ENCODE measurements around the gene SDF2L1.
"Not testable (repeated sequence)": the region's sequence is repeated elsewhere in the genome, so short reads cannot be mapped to it uniquely, and the experiment has no call there.

Gene SDF2L1

GRCh38 chr22:21661991-21662390, 19.9 kb downstream of the SDF2L1 start:
- DNase-seq (ENCODE audit: low read depth) = no peak

DNA sequence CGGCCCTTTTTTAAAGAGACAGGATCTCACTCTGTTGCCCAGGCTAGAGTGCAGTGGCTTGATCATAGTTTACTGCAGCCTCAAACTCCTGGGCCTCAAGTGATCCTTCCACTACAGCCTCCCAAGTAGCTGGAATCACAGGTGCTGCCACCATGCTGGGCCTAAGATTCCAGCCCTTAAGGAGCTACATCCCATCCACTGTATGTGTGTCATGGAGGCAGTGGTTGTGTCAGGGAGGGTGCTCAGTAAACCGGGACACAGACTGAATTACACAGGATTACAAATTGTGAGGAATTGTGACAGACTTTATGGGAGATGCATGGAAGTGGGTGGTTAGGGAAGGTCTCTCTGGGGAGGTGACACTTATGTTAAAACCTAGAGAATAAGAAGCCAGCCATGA, 21.6 kb downstream of the SDF2L1 start:
- DNase-seq (ENCODE audit: low read depth) = no peak

GRCh38 chr22:21665047-21665851, 23.1 kb downstream of the SDF2L1 start:
- DNase-seq (ENCODE audit: low read depth) = no peak

DNA sequence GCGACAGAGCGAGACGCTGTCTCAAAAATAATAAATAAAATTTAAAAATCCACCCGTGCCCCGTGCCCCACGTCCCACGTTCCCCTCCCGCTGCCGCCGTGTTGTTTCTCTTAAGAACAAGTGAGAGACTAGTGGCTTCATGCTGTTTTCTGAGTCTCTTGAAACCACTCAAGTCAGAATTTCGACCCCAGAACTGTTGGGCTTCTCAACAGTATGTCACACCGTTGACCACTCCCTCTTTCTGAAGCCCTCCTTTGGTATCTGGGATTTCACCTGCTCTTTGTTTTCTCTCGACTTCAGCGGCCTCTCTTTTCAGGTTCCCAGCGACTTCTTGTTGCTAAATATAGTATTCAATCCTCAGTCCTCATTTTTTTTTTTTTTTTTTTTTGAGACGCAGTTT, 24.7 kb downstream of the SDF2L1 start:
- no peak for DNase-seq (ENCODE audit: low read depth)

- no peak for DNase-seq (ENCODE audit: low read depth)
Observed at GRCh38 chr22:21669026-21669425, 26.9 kb downstream of the SDF2L1 start.

GRCh38 chr22:21672107-21672629, 30.1 kb downstream of the SDF2L1 start:
- DNase-seq (ENCODE audit: low read depth) = no peak

DNA sequence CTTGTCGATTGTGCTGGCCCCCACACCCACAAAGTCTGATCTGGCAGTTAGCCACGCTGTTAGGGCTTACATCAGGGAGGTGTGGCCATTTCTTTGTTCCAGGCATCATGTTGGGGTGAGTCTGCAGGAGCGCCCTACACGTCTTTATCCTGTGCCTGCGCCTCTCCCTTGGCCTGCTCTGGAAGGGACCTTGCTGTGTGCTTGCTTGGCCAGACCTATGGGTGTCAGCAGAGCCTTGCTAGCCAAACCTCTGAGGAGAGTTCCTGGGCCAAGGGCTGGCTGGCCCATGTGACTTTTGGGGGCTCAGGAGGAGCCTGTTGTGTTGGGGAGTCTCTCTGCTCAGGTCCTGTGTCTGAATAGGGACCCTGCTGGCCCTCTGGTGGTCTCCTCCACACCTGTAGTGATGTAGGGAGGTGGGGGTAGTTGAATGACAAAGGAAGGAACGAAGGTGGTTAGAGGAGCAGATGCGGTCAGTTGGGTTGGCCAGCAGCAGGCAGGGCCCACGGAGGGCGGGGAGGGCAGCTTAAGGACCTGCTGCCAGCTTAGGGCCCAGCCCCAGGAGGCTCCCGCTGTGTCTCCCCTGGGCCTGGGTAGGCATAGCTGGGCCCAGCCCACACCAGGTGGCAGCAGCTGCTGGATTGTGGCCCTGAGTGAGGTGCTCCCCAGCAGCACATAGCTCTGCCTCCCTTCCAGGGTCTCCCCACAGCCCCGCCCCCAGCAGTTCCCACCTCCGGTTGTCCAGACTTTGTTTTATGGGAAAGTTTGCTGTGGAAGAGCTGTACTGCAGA, 31.6 kb downstream of the SDF2L1 start:
- no peak for DNase-seq (ENCODE audit: low read depth)

DNA sequence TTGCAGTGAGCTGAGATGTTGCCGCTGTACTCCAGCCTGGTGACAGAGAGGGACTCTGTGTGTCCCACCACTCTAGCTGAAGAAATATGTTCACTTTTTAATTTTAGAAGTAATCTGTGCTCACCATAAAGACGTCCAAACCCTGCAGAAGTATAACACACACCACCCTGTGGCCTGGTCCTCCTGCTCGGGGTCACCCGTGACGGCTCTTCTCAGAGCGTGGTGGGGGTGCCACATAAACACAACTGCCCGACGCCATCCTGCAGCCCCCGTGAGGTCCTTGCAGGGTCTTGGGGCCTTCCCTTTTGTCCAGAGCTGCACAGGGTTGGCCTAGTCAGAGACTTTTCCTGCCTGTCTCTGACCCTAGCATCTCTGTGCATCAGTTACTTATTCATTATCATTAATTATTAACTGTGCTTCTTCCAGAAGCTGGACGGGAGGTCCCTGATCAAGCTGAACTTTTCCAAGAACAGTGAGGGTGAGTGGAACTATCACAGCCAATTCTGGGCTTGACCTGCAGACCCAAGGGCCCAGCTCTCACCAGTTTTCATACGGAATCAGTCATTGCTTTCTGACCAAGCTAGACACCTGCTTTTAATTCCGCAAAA, 32.6 kb downstream of the SDF2L1 start:
- DNase-seq (ENCODE audit: low read depth) = no peak

DNA sequence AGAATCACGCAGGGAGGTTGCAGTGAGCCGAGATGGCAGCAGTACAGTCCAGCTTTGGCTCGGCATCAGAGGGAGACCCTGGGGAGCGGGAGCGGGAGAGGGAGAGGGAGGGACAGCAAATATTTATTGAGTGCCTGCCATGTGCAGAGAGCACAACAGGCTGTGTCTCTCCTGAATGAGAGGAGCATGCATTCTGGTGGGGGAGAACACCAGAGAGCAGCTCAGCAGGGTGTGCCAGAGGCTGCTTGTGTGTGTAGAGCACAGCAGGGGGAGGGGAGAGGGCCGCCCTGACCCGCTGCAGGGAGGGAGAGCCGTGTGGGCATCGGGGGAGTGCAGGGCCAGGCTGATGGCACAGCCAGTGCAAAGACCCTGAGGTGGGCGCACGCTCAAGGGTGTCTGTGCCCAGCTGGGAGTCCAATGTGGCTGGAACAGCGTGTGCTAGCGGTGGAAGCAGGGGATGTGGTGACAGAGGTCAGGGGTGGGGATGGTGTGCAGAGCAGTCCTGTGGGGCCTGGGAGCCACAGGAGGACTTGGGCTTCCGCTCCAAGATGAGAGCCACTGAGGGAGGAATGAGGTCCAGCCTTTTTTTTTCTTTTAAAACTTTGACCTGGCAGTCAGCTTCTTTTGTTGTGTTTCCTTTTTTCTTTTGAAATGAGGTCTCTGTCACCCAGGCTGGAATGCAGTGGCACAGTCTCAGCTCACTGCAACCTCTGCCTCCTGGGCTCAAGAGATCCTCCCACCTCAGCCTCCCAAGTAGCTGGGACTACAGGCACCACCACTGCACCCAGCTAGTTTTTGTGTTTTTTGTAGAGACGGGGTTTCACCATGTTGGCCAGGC, 35.7 kb downstream of the SDF2L1 start:
- DNase-seq (ENCODE audit: low read depth) = no peak

DNA sequence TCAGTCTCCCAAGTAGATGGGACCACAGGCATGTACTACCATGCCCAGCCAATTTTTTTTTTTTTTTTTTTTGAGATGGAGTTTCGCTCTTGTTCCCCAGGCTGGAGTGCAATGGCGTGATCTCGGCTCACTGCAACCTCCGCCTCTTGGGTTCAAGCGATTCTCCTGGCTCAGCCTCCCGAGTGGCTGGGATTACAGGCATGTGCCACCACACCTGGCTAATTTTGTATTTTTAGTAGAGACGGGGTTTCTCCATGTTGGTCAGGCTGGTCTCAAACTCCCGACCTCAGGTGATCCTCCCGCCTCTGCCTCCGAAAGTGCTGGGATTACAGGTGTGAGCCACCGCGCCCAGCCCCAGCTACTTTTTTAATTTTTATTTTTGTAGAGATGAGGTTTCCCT, 36.7 kb downstream of the SDF2L1 start:
- not testable (repeated sequence) for DNase-seq (ENCODE audit: low read depth)

DNA sequence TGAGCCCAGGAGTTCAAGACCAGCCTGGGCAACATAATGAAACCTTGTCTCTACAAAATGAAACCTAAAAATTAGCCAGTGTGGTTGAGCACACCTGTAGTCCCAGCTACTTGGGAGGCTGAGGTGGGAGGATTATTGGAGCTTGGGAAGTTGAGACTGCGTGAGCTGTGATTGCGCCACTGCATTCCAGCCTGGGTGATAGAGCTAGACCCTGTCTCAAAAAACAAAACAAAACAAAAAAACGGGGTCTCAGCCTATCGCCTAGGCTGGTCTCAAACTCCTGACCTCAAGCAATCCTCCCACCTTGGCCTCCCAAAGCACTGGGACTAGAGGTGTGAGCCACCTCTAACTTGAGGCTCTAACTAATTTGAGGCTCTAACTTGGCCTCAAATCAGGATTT, 37.3 kb downstream of the SDF2L1 start:
- no peak for DNase-seq (ENCODE audit: low read depth)

DNA sequence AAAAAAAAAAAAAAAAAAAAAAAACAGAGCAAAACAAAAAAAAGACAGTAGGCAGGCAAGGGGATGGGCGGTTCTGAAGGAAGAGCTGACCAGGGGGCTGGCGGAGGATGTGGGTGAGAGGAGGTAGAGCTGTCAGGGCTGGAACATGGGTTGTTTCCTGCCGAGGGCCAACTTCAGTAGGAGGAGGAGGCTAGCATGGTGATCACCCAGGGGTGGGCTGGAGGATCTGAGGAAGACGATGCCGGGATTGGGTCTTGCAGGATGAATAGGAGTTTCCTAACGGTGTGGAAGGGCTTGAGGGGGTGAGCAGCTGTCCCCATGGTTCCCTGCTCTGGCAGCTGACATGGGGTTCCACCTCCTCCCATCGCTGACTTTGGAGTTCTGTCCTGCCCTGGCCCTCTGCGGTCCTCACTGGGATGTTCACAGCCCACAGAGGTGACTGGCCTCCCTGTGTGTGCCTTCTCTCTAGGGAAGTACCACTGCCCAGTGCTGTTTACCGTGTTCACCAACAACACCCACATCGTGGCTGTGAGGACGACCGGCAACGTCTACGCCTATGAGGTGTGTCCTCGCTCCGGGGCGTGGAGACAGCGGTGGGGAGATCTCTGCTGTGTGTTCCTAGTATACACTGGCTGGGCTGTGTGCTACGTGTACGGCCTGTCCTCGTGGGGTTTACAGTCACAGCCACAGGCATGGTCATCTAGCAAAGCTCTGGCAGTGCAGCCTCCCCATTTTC, 38.9 kb downstream of the SDF2L1 start:
- no peak for DNase-seq (ENCODE audit: low read depth)

DNA sequence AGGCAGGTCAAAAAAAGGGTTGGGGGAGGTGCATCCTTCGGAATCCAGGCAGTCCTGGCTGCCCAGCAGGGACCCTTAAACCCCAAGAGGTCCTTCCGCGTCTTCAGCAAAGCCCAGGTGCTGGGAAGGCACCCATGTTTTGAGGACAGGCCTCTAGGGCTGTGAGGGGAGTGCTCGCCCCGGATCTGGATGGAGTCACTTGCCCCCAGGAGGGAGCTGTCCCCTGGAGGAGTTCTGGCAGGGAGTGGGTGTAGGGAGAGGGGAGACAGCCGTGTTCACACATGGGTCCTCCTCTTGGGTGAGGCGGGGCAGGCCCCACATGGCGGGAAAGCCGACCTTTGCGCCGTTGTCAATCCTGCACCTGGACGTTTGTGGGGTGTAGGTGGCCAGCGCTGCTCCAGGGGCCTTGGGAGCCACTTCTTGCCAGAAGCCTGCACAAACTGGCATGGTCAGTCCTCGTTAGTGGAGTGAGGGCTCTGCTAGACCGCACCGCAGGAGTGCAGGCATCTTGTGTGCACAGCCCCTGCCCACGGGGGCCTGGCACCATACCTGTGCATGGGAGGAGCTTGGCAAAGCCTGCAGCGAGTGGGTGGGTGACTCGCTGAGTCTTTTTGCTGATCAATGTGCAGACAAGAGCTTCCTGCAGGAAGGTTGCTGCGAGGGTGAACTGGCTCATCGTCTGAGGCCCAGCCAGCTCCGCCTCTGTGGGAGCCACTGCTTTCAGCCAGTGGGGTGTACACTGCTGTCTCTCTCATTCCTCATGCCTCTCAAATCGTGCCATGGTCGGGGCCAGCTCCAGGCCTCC, 39.7 kb downstream of the SDF2L1 start:
- DNase-seq (ENCODE audit: low read depth) = no peak

DNA sequence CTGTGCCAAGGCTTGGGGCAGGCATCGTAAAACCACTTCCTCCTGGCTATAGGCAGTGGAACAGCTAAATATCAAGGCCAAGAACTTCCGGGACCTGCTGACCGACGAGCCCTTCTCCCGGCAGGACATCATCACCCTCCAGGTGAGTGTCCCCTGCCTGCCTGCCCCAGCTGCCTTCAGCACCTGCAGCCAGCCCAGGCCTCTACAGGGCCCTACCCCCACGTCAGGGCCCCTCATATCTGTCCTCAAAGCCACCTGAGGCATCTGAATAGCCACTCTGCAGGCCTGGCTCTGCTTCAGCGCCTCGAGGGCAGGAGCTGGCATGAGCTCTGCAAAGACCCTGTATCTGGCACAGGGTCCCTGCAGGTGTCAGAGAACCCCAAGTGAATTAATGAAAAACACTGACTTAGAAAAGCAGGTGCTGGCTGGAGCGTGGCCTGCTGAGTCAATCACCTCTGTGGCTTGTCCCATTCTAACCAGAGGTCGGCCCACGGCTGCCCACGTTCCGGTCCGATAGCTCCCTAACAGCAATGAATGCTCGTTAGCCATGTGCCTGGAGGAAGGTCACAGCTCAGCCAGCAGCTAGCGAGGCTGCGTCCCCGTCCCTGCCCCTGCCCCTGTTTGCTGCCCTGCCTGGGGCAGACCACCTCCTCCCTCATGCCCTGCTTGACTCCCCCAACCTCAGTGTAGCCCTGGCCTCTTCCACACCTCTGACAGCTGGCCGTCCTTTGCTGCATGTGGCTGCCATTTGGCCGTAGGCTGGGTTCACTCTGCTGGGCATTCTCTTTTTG, 40.5 kb downstream of the SDF2L1 start:
- DNase-seq (ENCODE audit: low read depth) = no peak

GRCh38 chr22:21683401-21683811, 41.3 kb downstream of the SDF2L1 start:
- DNase-seq (ENCODE audit: low read depth) = no peak

- DNase-seq (ENCODE audit: low read depth) = no peak
Observed at GRCh38 chr22:21684492-21685163, 42.5 kb downstream of the SDF2L1 start.

DNA sequence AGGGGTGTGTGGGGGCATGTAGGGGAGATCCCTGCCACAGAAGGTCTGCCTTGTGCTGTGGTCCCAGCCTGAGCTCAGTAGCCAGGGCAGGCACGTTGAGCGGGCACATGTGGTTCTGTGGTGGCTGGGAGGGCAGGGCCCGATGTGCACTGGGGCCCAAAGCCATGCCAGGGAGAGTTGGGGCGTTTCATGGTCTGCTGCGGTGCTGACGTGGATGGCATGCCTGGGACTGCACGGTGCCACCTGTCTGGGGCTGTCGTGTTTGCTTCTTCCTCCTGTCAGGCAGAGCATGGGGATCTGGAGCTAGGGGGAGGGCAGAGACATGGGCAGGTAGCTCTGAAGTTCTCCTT, 43.0 kb downstream of the SDF2L1 start:
- no peak for DNase-seq (ENCODE audit: low read depth)

DNA sequence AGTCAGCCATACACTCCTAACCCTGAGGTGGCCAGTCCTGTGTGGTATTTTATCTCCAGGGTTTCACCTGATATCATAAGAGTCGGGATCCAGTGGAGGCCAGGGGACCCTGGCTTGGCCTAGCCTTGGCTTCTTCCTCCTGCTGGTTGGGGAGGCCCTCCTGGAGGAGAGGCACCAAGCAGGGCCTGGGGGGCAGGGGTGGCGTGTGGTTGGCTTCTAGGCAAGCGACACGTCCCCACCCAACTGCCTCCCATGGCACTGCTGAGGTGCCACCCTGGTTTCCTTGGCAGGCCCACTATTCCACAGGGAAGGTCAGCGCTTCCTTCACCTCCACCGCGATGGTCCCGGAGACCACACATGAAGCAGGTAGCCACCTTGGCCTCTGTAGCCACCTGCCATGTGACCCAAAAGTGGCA, 44.1 kb downstream of the SDF2L1 start:
- no peak for DNase-seq (ENCODE audit: low read depth)
